Heart left ventricle (tissue), 13 donors: Measurements from ENCODE around the gene AHCTF1.

Source experiments
- CTCF ChIP-seq, 12 donors: fragments of 200-600 bp; sonication (generic) in 4 of 12; IDR thresholded peaks; one replicate each; pipeline versions ENCODE4 v1.5.0 to v1.8.0; 2018 to 2022; ENCODE audit warnings: antibody characterized with exemption in 12 of 12, mild to moderate bottlenecking in 5 of 12
- POLR2A ChIP-seq, 2 donors: fragments of 450-650 bp; IDR thresholded peaks; one replicate each; pipeline ENCODE4 v1.6.1; 2017; ENCODE audit warnings: antibody characterized with exemption in 2 of 2, mild to moderate bottlenecking in 2 of 2, moderate library complexity in 2 of 2
- donor health status: ischemic (EF 13 %, LVEDD 7.1; RV severe dilation, severe dysfunction).
- donor health status: DM: no; HTN: yes; CAD: no.
- donor health status: DM: no; HTN: no; CAD: no.
- donor health status: ischemic (EF 25% LVEDD 6.9; RV normal size, moderate dysfunction).
- donor health status: ischemic (EF 25% LVEDD 5.7; RV mildly dilated, moderate dysfunction).
- donor health status: ischemic (EF 35%, LVEDD 5.7; RV mildly dilated, moderate dysfunction).
- donor health status: nonischemic (EF 11% LVEDD 7.7; RV severe dilation, severe dysfunction).
- donor health status: DM: yes; HTN: yes; CAD: no.
- donor health status: PGD.
- donor health status: ischemic (EF 29% LVEDD 5.4; RV normal size, mild dysfunction).
- donor health status: nonischemic (EF 23%, LVEDD 6.1; RV moderate dilation, normal function).

- no peak for TF ChIP-seq CTCF (IDR thresholded peaks at IDR 0.05)
- TF ChIP-seq POLR2A (IDR thresholded peaks at IDR 0.05) = no peak
Observed at GRCh38 chr1:246951413-246951812, 19.7 kb upstream of the AHCTF1 start.
